GM21390 (cell line): ENCODE results near the gene SLC26A1.
"Not testable (repeated sequence)": the region's sequence is repeated elsewhere in the genome, so short reads cannot be mapped to it uniquely, and the experiment has no call there.

Source experiments
- ATAC-seq: cut with Tn5 transposase; IDR thresholded peaks from one replicate; pipeline ENCODE4 v1.9.1; 2021; ENCODE audit not compliant: unreplicated experiment

SLC26A1 gene

GRCh38 chr4:955931-956381, 37.2 kb downstream of the SLC26A1 start:
- no peak for ATAC-seq

DNA sequence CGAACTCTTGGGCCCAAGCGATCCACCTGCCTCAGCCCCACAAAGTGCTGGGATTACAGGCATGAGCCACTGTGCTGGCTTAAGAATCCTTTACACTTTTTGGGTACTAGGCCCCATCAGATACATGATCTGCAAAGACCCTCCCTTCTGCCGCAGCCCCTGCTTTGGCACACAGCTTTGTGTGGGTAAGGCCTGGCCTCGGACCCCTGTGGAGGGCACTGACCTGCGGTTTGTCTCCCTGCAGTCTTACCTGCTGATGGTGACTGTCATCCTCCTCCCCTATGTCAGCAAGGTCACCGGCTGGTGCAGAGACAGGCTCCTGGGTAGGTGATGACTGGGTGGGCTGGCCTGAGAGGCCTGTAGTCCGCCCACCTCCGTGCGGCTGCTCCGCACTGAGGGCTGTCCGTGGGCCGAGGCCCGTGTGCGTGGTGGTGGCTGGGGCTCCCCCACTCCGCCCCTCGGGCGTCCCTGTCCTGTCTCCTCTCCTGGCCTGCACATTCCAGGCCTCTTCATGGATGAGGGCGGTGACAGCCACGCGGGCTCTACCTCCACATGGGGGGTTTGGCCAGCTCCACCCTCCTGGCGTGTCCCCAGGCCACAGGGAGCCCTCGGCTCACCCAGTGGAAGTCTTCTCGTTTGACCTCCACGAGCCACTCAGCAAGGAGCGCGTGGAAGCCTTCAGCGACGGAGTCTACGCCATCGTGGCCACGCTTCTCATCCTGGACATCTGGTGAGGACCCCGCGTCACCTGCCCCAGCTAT, 37.9 kb downstream of the SLC26A1 start:
- ATAC-seq = no peak

DNA sequence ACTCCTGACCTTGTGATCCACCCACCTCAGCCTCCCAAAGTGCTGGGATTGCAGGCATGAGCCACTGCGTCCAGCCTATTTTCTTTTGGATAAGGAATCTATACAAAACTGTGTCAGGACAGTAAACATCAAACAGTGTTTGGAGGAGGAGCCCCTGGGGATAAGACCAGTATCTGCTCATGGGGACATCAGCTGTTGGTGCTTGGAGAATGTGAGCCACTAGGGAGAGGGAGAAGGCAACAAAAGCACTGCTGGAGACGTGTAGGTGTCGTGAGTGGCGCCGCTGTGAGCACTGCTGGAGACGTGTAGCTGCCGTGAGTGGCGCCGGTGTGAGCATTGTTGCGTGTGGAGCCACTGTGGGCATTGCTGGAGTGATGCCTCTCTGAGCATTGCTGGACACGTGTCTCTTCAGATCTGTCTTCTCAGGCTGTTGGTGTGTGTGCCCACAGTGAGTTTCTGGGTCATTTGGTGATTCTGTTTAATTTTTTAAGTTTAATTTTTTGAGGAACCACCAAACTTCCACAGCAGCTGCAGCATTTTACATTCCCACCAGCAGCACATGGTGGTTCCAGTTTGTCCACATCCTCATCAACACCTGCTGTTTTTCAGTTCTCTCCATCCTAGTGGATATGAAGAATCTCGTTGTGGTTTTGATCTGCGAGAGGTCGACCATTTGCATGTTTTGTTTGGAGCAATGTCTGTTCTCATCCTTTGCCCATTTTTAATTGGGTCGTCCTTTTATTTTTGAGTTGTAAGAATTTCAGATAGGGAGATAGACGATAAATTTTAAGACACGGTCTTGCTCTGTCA, 38.8 kb downstream of the SLC26A1 start:
- ATAC-seq = no peak

GRCh38 chr4:953574-953915, 39.7 kb downstream of the SLC26A1 start:
- ATAC-seq = no peak

DNA sequence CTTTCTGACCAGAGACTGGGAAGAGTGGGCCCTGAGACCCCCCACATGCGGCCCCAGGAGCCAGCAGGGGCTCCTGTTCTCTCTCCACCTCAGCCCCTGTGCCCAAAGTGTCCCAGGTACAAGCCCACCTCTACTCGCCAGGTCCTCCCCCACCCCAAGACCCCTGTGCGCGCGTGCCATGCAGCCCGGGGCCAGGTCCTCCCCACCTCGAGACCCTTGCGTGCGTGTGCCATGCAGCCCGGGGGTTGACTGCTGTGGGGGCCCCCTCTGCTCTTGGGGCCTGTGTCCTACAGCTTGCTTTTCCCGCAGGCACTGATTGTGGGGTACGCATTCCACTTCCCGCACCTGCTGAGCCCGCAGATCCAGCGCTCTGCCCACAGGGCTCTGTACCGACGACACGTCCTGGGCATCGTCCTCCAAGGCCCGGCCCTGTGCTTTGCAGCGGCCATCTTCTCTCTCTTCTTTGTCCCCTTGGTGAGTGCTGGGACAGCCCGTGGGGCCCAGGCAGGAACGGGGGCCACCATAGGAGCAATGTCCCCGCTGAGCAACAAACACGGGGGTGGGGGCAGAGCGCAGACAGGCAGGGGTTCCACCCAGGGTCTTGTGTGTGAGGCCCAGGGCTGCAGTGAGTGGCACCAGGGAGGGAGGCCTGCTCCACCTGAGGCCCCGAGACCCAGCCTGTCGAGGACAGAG, 40.2 kb downstream of the SLC26A1 start:
- no peak for ATAC-seq

DNA sequence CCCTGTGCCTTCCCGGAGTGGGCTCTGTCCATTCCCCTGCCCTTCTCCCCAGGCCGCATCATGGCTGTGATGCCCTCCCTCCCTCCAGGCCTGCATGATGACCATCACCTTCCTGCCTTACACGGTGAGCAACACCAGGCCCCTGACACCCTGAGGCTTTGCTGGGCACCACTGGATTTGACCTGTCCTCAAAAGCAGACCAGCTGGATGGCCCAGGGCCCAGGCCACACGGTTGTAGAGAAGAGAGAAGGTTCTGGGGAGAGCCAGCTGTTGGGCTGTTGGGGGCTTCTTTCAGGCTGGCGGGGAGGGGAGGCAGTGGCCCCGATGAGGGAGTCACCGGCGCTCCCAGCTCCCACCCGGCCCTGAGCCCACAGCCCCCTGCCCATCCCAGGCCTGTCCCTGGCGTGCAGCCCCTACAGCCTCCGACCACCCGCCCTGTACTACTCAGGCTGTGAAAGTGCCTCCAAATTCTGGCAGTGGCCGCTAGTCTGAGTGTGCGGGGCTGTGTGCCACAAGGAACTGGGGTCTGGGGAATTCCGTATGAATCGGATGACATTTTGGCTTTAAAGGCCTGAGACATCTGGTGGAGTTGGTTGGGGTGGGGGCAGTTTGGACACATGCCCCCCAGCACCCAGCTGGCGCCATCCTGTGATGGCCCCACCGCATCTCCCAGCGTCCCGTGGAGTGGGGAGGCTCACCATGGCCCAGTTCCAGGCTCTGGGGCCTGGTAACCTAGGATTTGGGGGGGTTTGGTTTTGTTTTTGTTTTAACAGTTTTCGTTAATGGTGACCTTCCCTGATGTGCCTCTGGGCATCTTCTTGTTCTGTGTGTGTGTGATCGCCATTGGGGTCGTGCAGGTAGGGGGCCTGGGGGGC, 41.4 kb downstream of the SLC26A1 start:
- ATAC-seq = no peak

DNA sequence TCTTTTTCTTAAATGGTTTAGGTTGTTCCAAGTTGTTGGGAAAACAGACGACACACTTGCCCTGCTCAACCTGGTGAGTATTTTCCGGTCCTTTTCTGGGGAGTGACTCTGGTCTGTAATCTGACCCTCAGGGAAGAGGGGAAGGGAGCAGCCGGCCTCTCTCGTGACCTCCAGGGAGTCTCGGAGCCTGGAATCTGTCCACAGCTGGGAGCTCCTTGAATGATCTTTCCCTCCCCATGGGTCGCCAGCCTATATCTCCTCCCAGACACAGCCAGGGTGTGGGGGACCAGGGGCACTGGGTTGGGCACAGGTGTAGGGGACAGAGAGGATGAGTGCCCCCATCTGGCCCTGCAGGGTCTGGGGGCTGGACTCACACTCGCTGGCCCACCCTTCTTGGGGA, 42.0 kb downstream of the SLC26A1 start:
- no peak for ATAC-seq

DNA sequence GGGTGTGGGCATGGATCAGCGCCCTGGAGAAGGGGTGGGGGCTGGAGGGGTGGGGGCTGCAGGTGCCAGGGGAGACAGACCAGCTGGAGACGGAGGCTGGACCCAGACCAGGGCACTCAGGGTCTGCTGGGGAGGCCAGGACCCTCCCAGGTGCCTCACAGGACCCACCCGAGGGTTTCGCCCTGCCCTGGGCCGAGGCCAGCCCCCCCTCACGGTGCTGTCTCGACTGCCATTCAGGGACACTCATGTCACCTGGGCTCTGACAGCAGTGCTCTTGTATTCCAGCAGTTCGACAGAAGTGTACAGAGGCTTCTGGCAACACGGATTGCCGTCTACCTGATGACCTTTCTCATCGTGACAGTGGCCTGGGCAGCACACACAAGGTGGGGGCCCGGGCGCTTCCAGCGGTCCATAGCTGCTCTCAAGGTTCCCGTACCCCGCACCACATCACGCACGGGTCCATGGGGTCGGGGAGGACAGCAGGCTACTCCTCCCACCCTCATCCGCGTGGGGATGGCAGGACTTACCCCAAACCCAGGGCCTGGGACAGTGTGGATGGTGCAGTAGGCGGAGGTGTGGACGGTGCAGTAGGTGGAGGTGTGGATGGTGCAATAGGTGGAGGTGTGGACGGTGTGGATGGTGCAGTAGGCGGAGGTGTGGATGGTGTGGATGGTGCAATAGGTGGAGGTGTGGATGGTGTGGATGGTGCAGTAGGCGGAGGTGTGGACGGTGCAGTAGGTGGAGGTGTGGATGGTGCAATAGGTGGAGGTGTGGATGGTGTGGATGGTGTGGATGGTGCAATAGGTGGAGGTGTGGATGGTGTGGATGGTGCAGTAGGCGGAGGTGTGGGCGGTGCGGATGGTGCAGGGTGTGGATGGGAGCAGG, 42.8 kb downstream of the SLC26A1 start:
- no peak for ATAC-seq

DNA sequence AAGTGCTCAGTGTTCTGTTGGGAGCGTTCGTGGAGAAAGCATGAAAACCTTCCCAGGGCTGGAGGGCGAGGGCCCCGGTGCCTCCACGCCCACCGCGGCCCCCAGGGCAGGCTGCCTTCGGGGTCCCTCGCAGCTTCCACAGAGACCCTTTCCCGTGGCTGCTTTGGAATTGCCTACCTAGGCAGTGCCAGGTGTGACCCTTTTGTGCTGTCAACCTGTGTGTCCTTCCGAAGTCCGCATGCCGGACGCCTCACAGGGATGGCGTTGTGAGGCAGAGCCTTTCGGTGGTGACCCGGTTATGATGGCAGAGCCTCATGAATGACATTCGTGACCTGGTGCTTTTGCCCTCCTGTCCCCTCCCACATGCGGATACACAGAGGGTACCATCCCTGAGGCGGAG, 43.5 kb downstream of the SLC26A1 start:
- ATAC-seq = no peak

- no peak for ATAC-seq
These were observed 44.3 kb downstream of the SLC26A1 start for GRCh38 chr4:948936-949300.

DNA sequence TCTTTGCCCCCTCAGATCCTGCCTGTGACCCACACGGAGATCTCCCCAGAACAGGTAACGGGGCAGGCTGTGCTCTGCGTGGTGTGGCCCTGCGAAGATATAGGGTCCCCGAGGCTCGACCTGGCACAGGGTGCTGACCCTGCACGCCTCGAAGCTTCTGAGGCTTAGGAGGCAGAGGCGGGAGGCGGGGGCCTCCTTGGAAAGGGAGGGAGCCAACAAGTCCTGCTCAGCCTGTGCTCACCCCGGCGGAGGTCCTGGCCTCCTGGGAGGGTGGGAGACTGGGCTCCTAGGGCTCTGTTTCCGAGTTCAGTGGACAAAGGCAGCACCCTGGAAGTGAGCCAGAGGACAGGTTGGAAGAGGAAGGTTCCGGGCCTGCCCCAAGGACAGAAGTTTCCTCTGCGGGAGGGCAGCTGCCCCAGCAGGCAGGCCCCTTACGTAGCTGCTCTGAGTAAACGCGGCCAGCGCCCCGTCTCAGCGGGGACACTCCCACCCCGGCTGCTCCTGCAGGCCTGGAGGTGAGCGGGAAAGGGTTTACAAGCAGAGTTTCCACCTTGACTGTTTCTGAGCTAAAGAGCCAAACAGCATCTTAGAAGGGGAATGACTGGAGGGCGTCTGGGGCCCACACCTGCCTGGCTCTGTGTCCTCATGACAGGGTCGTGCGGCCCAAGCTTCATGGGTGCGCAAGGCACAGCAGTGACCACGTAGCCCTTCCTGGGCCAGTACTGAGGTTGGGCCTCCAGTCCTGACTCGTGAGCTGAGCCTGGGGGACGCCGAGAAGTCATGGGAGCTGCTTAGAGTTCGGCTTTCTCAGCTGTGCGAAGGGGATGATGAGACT, 44.9 kb downstream of the SLC26A1 start:
- no peak for ATAC-seq

- ATAC-seq = no peak
These were observed 45.7 kb downstream of the SLC26A1 start for GRCh38 chr4:947491-947971.

GRCh38 chr4:946517-947471, 46.4 kb downstream of the SLC26A1 start:
- ATAC-seq = no peak

DNA sequence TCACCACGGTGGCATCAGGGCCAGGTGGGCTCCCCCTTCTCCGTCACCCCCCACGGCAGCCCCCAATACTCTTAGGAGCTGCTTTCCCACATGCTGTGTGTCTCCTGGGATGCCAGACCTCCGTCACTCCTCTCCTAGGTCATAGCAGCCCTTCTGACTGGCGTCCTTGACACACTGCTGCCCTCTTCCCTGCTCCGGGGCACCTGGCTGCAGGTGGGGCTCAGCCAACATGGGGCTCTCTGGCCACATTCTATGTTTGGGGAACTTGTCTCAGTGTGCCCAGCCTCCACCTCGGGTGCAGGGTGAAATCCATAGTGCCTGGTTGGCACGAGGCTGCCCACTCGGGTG, 47.1 kb downstream of the SLC26A1 start:
- ATAC-seq = no peak

- ATAC-seq = no peak
These were observed 47.7 kb downstream of the SLC26A1 start for GRCh38 chr4:945274-946102.

DNA sequence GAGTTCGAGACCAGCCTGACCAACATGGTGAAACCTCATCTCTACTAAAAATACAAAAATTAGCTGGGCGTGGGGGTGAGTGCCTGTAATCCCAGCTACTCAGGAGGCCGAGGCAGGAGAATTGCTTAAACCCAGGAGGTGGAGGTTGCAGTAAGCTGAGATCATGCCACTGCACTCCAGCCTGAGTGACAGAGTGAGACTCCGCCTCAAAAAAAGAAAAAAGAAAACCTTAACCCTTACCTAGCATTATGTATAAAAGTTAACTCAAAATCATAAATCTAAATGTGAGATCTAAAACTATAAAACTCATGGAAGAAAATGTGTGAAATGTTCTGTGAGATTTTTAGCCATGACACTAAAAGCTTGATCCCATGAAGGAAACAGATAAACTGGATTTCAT, 53.7 kb downstream of the SLC26A1 start:
- not testable (repeated sequence) for ATAC-seq
